GM21619 (cell line): ENCODE data around the gene TRIM72.
"Not testable (repeated sequence)": the region's sequence is repeated elsewhere in the genome, so short reads cannot be mapped to it uniquely, and the experiment has no call there.

ENCODE experiments used
- ATAC-seq: cut with Tn5 transposase; IDR thresholded peaks from one replicate; pipeline ENCODE4 v1.9.1; 2021; ENCODE audit not compliant: unreplicated experiment

TRIM72 gene, protein sequence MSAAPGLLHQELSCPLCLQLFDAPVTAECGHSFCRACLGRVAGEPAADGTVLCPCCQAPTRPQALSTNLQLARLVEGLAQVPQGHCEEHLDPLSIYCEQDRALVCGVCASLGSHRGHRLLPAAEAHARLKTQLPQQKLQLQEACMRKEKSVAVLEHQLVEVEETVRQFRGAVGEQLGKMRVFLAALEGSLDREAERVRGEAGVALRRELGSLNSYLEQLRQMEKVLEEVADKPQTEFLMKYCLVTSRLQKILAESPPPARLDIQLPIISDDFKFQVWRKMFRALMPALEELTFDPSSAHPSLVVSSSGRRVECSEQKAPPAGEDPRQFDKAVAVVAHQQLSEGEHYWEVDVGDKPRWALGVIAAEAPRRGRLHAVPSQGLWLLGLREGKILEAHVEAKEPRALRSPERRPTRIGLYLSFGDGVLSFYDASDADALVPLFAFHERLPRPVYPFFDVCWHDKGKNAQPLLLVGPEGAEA

DNA sequence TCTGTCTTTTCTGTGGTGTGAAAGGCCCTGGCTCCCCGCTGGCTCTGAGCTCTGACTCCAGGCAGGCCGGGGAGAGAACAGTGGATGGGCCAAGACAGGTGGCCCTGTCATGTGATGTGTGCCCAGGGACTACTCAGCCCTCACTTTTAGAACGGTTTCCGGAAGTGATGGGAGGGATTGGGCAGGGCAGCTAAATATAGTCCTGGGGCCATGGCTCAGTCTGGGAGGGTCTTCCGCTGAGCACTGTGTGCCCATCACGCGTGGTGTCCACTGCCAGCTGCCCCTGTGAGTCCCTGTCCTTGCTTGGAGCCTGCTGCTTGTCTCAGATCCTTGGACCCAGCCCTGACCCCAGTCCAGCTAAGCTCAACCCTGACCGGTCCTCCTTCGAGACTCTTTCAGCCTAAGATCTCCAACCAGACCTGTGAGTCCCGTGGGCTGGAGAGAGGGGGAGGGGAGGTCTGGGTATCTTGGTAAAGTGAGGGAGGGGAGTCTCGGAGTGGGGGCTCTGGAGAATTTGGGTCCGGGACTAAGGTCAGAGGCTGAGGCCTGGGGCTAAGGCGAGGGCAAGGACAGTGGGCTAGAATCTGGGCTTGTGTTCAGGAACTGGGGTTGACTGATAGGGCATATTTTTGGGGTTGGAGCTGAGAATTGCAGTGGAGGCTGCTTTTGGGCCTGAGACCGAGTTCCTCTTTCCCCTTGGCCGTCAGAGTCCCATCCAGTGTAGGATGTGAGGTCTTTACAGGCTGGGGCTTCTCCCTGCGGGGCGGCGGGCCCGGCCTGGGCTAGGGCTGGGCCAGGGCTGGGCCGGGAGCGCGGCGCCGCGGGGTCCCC, at the start of gene TRIM72:
Gene TRIM72, plus strand, starts transcription at position 243 of the 831 bp plus-strand sequence. CDS start 620 bp downstream, outside the sequence.
- ATAC-seq, result no peak

DNA sequence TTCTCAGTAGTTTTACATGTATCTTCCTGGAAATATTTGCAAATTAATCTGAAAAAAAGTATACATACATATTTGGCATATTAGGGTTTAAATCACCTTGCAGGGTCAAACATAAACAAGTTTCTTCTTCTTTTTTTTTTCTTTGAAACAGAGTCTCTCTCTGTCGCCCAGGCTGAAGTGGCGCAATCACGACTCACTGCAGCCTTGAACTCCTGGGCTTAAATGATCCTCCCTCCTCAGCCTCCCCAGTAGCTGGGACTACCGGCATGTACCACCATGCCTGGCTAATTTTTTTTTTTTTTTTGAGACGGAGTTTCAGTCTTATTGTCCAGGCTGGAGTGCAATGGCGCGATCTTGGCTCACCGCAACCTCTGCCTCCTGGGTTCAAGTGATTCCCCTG, 46.6 kb upstream of the TRIM72 start:
- no peak for ATAC-seq

DNA sequence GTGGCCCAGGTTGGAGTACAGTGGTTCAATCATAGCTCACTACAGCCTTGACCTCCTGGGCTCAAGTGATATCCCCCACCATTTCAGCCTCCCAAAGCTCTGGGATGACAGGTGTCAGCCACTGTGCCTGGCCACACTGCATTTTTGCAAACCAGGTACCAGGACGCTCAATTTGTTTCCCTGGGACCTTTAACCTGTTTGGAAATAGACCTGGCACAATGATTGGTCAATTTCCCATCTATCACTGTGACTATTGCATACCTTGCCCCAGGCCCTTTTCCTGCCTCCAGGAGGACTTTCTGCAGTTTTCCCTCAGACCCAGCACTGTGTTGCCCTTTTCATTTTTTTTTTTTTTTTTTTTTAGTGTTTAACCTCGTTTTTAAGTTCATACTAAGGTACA, 45.1 kb upstream of the TRIM72 start:
- ATAC-seq, result no peak

DNA sequence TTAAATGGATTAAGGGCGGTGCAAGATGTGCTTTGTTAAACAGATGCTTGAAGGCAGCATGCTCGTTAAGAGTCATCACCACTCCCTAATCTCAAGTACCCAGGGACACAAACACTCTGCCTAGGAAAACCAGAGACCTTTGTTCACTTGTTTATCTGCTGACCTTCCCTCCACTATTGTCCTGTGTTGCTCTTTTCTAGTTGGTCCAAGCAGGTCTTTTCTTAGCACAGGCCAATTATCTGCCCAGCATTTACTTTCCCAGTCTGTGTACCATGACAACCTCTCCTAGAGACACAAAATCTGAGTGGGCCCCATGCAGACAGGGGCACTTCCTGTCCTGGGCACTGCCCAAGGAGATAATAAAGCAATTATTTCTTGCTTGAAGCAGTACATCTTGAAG, 43.9 kb upstream of the TRIM72 start:
- ATAC-seq, result not testable (repeated sequence)

DNA sequence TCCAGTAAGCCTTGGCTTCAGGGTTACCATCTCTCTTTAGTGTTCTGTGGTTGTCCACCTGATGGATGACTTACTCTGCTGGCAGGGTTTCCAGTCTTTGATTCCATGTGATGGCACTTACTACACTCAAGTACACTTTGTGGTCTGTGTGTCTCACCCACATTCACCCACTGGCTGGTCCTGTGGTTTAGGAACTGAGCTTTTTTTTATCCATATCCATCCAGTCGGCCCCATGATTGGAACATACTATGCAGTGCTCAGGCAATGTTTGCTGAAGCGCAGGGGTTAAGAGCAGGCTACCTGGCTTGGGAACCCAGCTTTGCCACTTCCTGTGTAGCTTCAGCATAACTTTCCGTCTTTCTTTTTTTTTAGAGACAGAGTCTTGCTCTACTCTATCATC, 36.8 kb upstream of the TRIM72 start:
- no peak for ATAC-seq

DNA sequence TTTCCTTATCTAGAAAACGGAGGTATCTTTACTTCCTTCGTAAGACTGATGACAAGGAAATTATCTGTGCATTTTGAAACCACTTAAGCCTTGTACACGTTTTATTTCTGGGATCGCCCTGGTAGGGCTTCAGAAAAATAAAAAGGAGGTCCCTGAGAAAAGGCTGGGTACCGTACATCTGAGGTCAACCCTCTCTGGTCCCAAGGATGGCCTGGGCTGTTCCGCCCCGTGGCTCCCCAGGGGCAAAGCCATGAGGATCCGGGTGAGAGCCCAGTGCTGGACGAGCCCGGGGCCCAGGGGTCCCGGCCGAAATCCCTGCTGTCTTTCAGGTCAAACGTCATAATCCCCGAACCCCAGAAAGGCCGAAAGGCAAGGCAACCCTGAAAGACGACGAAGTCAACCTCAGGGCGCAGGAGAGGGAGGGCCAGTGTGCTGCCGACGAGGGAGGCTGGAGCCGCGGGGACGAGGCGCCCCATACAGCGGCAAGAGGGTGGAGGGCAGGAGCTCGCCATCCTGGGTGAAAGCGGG, 34.6 kb upstream of the TRIM72 start:
- peak; percentile 2 for ATAC-seq

DNA sequence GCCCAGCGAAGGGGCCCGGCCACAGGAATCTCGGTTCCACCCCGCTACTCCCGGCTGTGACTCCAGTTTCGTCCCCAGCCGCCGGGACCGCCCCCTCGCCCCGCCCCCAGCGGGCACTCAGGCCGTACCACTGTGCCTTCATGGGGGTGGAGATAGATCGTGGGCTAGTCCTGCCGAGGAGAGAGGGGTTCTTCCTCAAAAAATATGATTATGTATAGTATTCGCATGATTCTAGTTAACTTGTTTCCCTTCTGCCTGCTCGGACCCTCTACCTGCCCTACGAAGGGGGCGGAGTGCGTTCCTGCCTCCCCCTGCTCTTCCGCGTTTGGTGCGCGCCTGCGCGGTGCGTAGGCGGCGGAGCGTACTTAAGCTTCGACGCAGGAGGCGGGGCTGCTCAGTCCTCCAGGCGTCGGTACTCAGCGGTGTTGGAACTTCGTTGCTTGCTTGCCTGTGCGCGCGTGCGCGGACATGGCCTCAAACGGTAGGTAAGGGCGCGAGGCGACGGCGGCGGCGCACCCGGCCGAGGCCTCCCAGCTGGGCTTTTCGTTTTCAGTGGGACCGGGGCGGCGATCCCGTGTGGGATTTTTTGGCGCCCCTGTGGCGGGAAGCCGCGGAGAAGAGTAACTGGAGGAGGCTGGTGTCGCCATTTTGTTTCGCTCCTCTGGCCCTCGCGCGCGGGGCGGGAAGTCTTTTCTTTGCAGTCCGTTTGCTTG, 34.0 kb upstream of the TRIM72 start, which contains the start of gene FUS:
Gene FUS, plus strand, starts transcription at position 393 of the 713 bp plus-strand sequence. Its CDS starts 76 bp downstream, at position 469.
- peak; percentile 37 for ATAC-seq

DNA sequence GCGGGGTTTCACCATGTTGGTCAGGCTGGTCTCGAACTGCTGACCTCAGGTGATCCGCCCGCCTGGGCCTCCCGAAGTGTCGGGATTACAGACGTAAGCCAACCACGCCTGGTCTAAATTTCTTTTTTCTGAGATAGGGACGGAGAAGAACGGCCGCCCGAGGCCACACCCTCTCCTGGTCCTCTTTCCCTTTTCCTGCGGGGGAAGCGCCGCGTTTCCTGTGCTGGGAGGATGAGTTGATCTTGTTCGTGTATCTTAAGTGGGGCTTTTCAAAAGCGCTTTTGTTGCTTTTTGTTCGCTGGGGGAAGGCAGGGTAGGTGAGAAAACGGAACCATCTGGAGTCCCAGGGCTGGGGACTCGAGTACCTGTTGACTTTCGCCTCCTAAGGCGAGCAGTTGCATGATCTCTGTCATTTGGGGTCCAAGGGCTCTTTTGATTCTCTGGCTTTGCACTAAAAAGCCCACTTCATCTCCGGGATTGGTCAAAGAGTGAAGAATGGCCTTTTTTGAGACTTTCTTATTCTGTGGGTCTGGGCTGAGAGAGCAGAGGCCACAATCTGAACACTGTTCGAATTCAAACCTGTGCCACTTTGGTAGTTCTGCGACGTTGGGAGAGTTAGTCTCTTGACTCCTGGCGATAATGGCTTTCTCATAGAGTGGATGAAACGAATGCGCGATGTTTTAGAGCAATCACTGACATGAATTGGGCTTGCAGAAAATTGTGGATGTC, 32.7 kb upstream of the TRIM72 start:
- ATAC-seq, result no peak

DNA sequence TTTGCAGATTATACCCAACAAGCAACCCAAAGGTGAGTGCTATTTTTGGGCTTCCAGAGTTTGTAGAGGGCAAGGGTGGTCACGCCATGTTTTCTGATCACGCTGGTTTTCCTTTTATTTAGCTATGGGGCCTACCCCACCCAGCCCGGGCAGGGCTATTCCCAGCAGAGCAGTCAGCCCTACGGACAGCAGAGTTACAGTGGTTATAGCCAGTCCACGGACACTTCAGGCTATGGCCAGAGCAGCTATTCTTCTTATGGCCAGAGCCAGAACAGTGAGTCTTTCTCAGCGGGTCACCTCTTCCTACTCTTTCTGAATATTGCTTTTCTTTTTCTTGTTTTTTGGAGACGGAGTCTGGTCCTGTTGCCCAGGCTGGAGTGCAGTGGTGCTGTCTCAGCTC, 31.5 kb upstream of the TRIM72 start:
- ATAC-seq, result no peak

DNA sequence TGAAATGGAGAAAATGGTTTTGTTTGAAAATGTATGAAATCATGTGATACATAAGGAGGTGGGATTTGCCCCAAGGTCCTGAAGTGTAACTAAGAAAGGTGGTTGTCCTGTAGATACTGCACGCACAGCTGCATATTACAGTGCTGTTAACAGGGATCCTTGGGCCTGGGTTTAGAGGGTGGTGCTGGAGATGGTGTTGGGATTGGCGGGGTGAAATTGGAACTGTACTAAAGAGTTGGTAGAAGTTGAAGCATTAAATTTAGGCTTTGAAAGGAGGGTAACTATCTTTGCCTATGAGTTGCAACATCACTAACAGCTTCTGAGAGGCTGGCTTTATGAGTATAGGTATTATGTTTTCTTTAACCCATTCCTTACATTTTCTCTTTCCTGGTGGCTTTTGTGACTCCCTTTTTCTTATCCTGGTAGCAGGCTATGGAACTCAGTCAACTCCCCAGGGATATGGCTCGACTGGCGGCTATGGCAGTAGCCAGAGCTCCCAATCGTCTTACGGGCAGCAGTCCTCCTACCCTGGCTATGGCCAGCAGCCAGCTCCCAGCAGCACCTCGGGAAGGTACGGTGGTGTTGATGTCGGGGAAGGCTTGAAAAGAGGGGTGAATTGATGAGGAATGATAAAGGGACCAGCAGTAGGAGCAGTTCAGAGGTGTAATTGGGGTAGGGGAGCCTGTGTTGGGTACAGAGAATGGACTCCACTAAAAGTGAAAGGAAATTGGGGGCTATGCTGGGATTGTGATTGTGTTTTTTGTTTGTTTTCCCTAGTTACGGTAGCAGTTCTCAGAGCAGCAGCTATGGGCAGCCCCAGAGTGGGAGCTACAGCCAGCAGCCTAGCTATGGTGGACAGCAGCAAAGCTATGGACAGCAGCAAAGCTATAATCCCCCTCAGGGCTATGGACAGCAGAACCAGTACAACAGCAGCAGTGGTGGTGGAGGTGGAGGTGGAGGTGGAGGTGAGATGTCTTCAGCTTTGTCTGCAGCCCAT, 30.2 kb upstream of the TRIM72 start:
- ATAC-seq, result no peak

DNA sequence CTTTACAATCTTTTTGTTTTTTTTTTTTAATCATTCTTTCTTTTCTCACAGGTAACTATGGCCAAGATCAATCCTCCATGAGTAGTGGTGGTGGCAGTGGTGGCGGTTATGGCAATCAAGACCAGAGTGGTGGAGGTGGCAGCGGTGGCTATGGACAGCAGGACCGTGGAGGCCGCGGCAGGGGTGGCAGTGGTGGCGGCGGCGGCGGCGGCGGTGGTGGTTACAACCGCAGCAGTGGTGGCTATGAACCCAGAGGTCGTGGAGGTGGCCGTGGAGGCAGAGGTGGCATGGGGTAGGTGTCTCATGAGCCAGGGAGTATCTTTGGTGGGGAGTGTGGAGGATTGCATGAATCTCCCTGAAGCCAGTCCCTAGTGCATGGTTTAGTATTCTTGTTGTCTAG, 29.0 kb upstream of the TRIM72 start:
- no peak for ATAC-seq

DNA sequence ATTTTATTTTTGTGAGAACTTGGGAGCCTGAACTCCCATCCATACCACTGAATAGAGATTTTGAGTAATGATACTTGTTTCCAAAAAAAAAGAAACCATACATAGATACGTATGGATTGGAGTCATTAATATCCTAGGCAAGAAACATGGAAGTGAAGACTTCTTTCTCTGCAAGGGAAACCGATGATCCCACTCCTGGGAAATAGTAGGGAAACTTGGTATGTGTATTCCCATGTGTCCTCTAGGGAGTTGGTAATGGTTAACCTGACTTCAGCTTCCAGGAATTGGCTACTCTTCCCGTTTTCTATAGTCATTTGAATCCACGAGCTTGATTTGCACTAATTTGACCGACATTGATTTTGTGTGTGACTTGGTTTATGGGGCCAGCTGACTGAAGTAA, 28.6 kb upstream of the TRIM72 start:
- no peak for ATAC-seq

DNA sequence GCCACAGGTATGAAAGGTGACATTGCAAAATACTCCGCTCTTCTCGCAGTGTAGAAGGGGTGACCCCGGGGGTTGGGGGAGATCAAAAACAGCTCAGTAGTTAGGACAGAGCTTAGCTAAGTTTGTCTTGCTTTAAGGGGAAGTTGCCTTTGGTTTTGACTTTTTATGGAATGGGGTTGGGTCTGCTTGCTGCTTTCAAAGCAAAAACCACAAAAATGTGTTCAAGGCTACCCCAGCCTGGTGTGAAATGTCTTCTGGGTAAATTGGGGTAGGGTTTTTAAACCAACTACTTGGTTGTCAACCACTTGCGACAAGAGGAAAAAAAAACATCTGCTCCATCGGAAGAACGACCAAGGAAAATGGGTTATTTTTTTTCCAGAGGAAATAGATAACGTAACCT, 27.7 kb upstream of the TRIM72 start:
- no peak for ATAC-seq

DNA sequence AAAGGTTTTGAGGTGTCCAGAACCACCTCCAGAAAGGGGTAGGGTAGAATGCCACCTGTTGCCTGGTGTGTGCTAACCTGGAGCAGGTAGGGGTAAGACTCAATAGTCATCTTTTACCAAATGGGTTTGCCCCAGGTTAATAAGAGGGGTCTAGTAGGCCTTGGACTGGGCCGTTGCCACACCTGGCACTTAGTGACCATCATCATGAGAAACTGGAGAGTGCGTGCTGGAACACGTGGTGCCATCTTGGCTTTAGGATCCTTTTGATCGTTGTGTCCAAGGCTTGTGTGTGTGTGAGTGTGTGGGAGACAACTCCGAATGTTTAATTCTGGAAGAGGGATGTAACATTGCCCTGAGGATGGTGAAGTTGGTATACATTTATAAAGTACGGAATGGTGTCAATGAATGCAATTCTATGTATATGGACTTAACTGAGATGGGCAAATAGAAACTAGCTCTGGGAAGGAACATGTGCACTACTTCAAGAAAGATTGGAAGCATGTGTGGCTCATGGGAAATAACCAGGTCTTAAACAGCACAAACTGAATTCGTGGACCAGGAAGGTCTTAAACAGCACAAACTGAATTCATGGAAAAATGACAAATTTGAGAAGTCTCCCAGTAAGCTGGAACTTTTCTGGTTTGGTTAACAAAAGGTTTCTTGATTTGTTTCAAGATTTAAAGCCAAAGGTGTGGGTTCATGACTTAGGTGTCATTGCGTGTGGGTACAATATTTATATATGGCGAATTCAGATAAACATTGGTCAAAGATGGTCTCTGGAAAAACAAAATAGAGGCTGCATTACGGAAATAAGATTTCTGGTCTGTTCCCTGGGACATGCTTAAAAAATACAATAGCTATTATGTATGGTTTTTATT, 26.8 kb upstream of the TRIM72 start:
- ATAC-seq, result no peak

DNA sequence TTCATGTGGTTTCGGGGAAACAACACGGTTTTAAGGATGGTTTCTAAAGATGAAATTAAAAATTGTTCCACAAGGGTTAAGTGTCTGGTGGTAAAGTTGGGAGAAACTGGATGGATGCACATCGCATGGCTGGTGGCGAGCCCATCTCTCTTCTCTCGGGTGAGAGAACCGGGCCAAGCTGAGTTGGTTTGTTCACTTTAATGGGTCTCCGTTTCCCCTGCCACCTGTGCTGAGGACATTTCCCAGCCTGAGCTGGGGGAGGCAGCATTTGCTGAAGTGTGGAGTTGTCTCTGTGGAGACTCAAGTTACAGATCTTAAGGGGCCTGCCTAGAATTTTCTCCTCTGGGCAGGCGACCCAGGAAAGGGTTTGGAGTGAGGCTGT, 26.1 kb upstream of the TRIM72 start:
- no peak for ATAC-seq

DNA sequence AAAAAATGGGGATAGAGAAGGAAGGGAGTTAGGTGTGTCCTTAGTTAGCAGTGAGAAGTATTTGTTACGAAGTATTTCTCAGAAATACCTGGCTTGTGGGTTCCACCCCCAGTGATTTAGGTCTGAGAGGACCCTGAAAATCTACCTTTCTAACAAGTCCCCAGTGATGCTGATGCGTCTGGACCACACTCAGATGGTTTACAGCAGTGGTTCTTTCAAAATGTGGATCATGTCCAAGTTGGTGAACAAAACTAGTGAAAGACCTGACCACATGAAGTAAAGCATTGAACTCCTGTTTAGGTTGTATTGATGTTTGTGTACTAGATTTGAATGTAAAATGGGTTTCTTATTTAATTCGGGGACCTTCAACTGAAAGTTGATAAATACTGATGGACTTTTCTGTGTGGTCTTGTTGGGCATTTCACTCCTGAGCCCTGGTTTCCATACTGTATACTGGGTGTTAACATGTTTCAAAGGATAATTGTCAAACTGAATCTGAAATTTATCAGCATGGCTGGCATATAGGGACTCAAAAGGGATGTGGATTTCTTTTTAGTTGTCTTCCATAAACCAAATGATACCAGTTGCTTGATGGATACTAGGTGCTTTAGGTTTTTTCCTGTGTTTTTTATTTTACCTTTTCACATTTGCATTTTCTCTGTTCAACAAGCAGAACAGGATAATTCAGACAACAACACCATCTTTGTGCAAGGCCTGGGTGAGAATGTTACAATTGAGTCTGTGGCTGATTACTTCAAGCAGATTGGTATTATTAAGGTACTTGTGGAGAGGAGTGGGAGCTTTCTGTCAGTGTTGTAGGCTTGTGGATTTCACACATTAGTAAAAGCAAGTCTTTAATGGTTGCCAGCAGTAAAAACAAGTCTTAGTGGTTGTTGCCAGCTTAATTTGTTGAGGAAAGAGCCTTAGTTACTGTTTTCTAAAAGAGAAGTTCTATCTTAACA, 25.2 kb upstream of the TRIM72 start:
- ATAC-seq, result no peak

DNA sequence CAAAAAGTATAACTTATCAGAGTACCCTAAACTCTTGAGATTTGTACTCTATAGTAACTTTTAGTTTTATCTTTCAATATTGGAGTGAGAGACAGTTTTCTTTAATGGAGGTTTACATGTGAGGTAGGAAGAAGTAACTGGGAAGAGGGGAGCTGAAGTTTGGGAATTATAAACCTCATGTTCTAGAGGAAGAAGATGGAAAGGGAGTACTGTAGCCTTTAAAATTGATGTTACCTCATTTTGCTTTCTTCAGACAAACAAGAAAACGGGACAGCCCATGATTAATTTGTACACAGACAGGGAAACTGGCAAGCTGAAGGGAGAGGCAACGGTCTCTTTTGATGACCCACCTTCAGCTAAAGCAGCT, 24.5 kb upstream of the TRIM72 start:
- ATAC-seq, result no peak
